Uterus (tissue), 4 donors: ENCODE measurements around the gene ANKRD36B. TPM values are rescaled to one million over a fixed set of nuclear protein-coding genes. Genes with fewer than 3 reads are reported as not detected.
"Not testable (repeated sequence)": the region's sequence is repeated elsewhere in the genome, so short reads cannot be mapped to it uniquely, and the experiment has no call there.

Source experiments
- DNase-seq, 2 donors: peaks; one replicate each; pipeline ENCODE4 v3.0.0-alpha.2; 2019 to 2020
- H3K27ac ChIP-seq, 2 donors: fragments of 200-600 bp; sonication (generic); 1 replicate in 1 of 2; 2 replicates in 1 of 2; pipeline ENCODE4 v1.5.1; 2016 to 2018
- H3K27me3 ChIP-seq, 2 donors: fragments of 200-600 bp; sonication (generic); one replicate each; pipeline ENCODE4 v1.5.1; 2018 to 2019; ENCODE audit warnings: control low read depth in 1 of 2
- H3K36me3 ChIP-seq, 2 donors: fragments of 200-600 bp; sonication (generic); one replicate each; pipeline ENCODE4 v1.5.1; 2019; ENCODE audit warnings: control low read depth in 1 of 2
- H3K4me1 ChIP-seq, 2 donors: fragments of 200-600 bp; sonication (generic); one replicate each; pipeline ENCODE4 v1.5.1; 2018 to 2019; ENCODE audit warnings: control low read depth in 1 of 2
- H3K4me3 ChIP-seq, 2 donors: fragments of 200-600 bp; sonication (generic); 1 replicate in 1 of 2; 2 replicates in 1 of 2; pipeline ENCODE4 v1.5.1; 2018 to 2019; ENCODE audit warnings: mild to moderate bottlenecking in 1 of 2
- H3K9me3 ChIP-seq, 2 donors: fragments of 200-600 bp; sonication (generic); one replicate each; pipeline ENCODE4 v1.5.1; 2019; ENCODE audit warnings: control low read depth in 1 of 2
- POLR2A ChIP-seq, 2 donors: fragments of 450-650 bp; IDR thresholded peaks; one replicate each; pipeline ENCODE4 v1.6.1; 2016; ENCODE audit warnings: antibody characterized with exemption in 2 of 2, mild to moderate bottlenecking in 1 of 2, moderate library complexity in 1 of 2
- intact Hi-C: fragments of 100-400 bp; cut with DNase I; formaldehyde crosslinking; loops from one replicate; pipeline ENCODE4 v1.15.1; 2023; ENCODE audit warnings: low total_unique reads
- total RNA-seq, 4 donors: library from RNA; depleted of rRNA in 3 of 4; stranded (reverse); fragments of >200 nt in 3 of 4; gene quantifications; one replicate each; pipeline versions ENCODE4 v1.1.0 to v1.2.4, GENCODE V29; 2014 to 2023
- TF ChIP-seq, protein P1 (sequence below), 4 experiments: fragments of 200-600 bp in 2 of 4; fragments of 450-650 bp in 2 of 4; sonication (generic) in 2 of 4; IDR thresholded peaks; one replicate each; pipeline ENCODE4 v1.5.1; 2016 to 2019; ENCODE audit warnings: antibody characterized with exemption in 4 of 4, mild to moderate bottlenecking in 2 of 4, moderate library complexity in 1 of 4
- donor health status: DM: yes; HTN: yes; CAD: no.

Gene ANKRD36B
- total RNA-seq, result 100 to 1,000 TPM in 1 of 4 donors, 10 to 100 TPM in 3; 47.4 to 214 (median 77.3) TPM

GRCh38 chr2:97589598-97590510, at the start of gene ANKRD36B:
Gene ANKRD36B (minus strand): TSS chr2:97589877. CDS start chr2:97589685, 192 bp downstream.
- H3K36me3 ChIP-seq, H3K9me3 ChIP-seq, intact Hi-C loops, H3K4me1 ChIP-seq, H3K27me3 ChIP-seq: not testable (repeated sequence)
- H3K4me3 ChIP-seq, result peak within 1 kb of the TSS; percentile 53 to 57
- peak; percentile 64 to 69 for DNase-seq
- TF ChIP-seq POLR2A (IDR thresholded peaks at IDR 0.05), result peak in 1 of 2 donors; percentile 45
- peak within 1 kb of the TSS; percentile 92 to 96 for H3K27ac ChIP-seq

- DNase-seq, intact Hi-C loops, H3K36me3 ChIP-seq, H3K27me3 ChIP-seq, H3K4me3 ChIP-seq, H3K4me1 ChIP-seq, H3K9me3 ChIP-seq, H3K27ac ChIP-seq: not testable (repeated sequence)
Measured at GRCh38 chr2:97626049-97626430, 36.4 kb upstream of the ANKRD36B start.

DNA sequence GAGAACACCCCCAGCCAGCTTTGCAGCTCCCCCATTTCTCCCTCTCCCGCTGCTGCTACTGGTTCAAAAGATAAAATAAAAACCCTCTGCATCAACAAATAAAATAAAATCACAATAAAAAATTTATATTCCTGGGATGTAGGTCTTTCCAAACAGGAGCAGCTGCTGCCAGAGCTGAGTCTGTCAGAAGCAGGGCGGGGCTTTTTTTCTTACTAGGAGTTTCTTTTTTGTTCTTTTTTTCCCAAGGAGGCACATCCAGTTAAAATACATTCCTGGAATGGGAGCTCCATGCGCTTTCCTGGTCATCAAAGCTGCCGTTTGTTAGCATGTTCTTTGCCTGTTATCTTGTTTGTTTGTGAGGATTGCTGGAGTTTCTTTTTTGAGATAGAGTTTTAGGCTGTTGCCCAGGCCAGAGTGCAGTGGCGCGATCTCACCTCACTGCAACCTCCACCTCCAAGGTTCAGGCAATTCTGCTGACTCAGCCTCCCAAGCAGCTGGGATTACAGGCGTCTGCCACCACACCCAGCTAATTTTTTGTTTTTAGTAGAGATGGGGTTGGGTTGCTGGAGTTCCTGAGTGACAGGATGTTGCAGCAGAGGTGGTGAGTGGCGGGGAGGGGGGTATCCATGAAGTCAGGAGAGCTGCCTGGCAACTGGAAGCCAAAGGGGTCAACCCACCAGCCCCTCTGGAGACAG, 35.8 kb upstream of the ANKRD36B start:
- H3K9me3 ChIP-seq, H3K4me3 ChIP-seq, H3K36me3 ChIP-seq, DNase-seq, H3K27ac ChIP-seq, H3K4me1 ChIP-seq, intact Hi-C loops, H3K27me3 ChIP-seq: not testable (repeated sequence)

- H3K36me3 ChIP-seq, DNase-seq, H3K27ac ChIP-seq, intact Hi-C loops, H3K27me3 ChIP-seq, H3K4me1 ChIP-seq, H3K4me3 ChIP-seq, H3K9me3 ChIP-seq: not testable (repeated sequence)
Measured at GRCh38 chr2:97622976-97623375, 33.3 kb upstream of the ANKRD36B start.

GRCh38 chr2:97620492-97620891, 30.8 kb upstream of the ANKRD36B start:
- H3K27ac ChIP-seq, H3K9me3 ChIP-seq, intact Hi-C loops, DNase-seq, H3K4me1 ChIP-seq, H3K36me3 ChIP-seq, H3K4me3 ChIP-seq, H3K27me3 ChIP-seq: not testable (repeated sequence)

DNA sequence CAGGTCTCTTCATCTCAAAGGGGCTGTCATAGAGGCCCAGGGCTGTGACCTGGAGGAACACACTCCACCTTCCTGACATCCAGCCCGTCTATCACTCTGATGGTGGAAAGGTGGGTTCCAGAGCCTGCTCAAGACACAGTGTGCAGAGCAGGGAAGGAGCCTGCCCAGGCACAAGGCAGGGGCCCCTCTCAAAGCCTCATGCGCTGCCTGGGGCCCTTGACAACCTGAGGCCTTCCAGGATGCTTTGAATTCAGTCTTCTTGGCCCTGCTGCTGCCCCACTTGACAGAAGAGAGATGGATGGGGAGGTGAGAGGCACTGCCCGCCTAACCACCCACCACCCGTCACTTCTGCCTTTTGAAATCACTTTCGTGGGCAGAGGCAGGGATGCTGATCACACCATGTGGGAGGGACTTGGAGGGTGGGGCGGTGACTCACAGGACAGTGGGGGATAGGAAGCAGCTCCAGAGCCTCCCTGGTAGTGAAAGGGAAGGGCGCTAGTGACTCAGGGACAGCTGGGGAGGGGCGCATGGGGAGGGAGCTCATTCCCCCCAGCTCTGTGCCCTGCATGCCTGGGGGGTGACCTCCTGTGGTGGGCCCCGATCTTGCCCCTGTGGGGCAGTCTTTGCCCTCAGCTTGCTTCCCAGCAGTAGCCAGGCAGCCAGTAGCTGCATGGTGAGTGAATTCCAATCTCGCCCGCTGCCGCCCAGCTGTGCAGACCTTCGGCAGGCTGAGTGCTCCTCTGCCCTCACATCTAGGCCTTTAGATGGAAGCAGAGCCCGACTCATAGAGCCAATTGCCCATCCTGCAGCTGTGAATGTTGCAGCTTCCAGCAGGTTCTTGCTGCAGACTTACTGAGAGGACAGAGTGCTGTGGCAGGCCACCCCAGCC, 29.5 kb upstream of the ANKRD36B start:
- intact Hi-C loops, H3K4me1 ChIP-seq, DNase-seq, H3K27ac ChIP-seq, H3K4me3 ChIP-seq, H3K9me3 ChIP-seq, H3K27me3 ChIP-seq, H3K36me3 ChIP-seq: not testable (repeated sequence)

DNA sequence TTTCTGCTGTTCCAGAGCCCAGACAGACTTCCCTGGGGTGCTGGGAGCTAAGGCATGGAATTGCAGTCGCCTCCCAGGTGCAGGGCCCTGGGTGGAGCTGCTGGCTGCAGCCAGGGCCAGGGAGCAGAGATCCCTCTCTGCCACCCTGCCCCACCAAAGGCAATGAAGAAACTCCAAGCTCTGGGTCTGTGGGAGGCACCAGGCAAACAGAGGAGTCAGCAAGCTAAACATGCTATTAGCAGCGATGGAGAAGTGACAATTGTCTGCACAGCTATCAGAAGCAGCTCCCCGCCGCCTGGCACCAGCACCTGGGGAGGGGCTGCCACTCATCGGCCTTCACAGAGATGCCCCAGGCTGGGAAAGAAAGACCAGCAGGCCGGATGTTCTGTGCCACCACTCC, 28.2 kb upstream of the ANKRD36B start:
- H3K36me3 ChIP-seq, result no peaks in the 10 kb centered on the region
- H3K9me3 ChIP-seq, result no peaks in the 10 kb centered on the region
- no peak for TF ChIP-seq POLR2A (IDR thresholded peaks at IDR 0.05)
- TF ChIP-seq, protein P1, sequence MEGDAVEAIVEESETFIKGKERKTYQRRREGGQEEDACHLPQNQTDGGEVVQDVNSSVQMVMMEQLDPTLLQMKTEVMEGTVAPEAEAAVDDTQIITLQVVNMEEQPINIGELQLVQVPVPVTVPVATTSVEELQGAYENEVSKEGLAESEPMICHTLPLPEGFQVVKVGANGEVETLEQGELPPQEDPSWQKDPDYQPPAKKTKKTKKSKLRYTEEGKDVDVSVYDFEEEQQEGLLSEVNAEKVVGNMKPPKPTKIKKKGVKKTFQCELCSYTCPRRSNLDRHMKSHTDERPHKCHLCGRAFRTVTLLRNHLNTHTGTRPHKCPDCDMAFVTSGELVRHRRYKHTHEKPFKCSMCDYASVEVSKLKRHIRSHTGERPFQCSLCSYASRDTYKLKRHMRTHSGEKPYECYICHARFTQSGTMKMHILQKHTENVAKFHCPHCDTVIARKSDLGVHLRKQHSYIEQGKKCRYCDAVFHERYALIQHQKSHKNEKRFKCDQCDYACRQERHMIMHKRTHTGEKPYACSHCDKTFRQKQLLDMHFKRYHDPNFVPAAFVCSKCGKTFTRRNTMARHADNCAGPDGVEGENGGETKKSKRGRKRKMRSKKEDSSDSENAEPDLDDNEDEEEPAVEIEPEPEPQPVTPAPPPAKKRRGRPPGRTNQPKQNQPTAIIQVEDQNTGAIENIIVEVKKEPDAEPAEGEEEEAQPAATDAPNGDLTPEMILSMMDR (IDR thresholded peaks at IDR 0.05), result no peak
- H3K27me3 ChIP-seq, result no peaks in the 10 kb centered on the region
- H3K4me3 ChIP-seq, result no peak overlapping the region
- no peaks in the 10 kb centered on the region for H3K4me1 ChIP-seq
- DNase-seq, result no peak
- no peak overlapping the region for H3K27ac ChIP-seq
- intact Hi-C loops, result no loop called here

- H3K9me3 ChIP-seq, intact Hi-C loops, H3K27me3 ChIP-seq, H3K27ac ChIP-seq, DNase-seq, H3K4me1 ChIP-seq, H3K4me3 ChIP-seq, H3K36me3 ChIP-seq: not testable (repeated sequence)
Measured at GRCh38 chr2:97615746-97616145, 26.1 kb upstream of the ANKRD36B start.

DNA sequence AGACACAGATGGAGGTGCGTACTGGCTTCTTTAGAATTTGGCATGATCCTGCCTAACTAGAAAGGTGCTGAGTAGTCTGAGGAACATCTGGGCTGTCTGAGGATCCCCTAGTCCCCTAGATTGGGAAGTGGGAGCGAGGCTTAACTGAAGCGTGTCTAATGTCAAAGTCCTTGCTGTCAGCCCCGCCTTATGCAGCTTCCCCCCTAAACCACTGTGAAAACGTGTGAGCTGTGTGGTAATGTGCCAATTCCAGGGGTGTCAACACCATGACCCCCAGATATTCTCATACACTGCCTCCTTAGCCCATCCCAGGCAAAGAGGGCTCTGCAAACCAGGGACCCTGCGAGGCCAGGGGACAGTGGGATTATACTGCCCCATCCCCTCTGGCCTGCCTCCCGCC, 22.2 kb upstream of the ANKRD36B start:
- H3K36me3 ChIP-seq, H3K9me3 ChIP-seq, H3K27me3 ChIP-seq, intact Hi-C loops, H3K4me1 ChIP-seq, H3K27ac ChIP-seq, H3K4me3 ChIP-seq, DNase-seq: not testable (repeated sequence)

GRCh38 chr2:97608745-97609144, 19.1 kb upstream of the ANKRD36B start:
- H3K36me3 ChIP-seq, H3K4me1 ChIP-seq, DNase-seq, intact Hi-C loops, H3K4me3 ChIP-seq, H3K9me3 ChIP-seq, H3K27ac ChIP-seq, H3K27me3 ChIP-seq: not testable (repeated sequence)

DNA sequence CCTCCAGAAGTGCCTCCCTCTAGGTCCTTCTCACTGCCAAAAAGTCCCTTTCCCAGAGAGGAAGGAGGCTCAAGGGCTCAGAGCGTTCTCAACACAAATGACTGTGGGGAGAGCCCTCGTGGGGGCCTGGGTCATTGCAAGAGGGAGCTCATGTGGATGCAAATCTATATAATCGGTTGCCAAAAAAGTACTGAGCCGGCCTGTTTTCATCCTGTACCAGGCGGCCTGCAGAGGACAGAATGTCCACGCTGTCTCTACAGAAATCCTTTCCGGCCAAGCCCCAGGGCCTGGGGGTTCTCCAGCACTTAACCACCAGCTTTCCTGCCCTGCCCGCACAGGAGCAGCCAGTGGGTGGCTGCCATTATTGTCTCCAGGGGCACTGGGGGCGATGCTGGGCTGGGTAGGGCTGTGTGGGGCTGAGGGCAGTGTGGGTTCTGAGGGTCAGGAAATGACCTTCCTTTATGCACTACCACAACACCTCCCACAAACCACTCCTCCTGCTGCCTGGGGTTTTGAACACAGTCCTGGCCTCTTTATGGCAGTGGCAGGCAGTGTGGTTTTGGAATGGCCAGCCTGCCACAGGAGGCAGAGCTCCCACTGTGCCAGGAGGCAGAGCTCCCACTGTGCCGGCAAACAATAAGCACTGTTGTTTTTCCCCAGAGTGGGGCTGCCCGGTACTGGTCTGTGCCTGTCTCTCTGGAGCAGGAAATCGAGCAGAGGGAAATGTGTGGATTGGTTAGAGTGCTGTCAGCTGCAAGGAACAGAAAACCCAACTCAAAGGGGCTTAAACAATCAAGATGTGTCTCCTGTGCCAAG, 16.1 kb upstream of the ANKRD36B start:
- DNase-seq, H3K27ac ChIP-seq, H3K9me3 ChIP-seq, H3K4me3 ChIP-seq, H3K36me3 ChIP-seq, intact Hi-C loops, H3K27me3 ChIP-seq, H3K4me1 ChIP-seq: not testable (repeated sequence)
